DMS 273 (cell line): ENCODE measurements around the gene PNPLA5.
A peak's percentile ranks its signal among the peaks of the same experiment; 100 is the strongest.

Experiments
- DNase-seq: peaks from one replicate; lab custom pipeline; 2025; ENCODE audit not compliant: unreplicated experiment; lab: John Stamatoyannopoulos, UW

Gene PNPLA5

GRCh38 chr22:43858156-43858895 is 33.5 kb downstream of the PNPLA5 start:
- DNase-seq, result no peak

- no peak for DNase-seq
Measured at GRCh38 chr22:43857367-43857766, 34.4 kb downstream of the PNPLA5 start.

- DNase-seq, result no peak
Measured at GRCh38 chr22:43855431-43855830, 36.4 kb downstream of the PNPLA5 start.

GRCh38 chr22:43854786-43855271 is 37.0 kb downstream of the PNPLA5 start:
- no peak for DNase-seq

- DNase-seq, result no peak
Measured at GRCh38 chr22:43854121-43854785, 37.6 kb downstream of the PNPLA5 start.

- DNase-seq, result no peak
Measured at GRCh38 chr22:43853328-43853931, 38.4 kb downstream of the PNPLA5 start.

GRCh38 chr22:43852573-43853327 is 39.1 kb downstream of the PNPLA5 start:
- no peak for DNase-seq

- DNase-seq, result no peak
Measured at GRCh38 chr22:43851979-43852307, 39.9 kb downstream of the PNPLA5 start.

GRCh38 chr22:43851058-43851978 is 40.5 kb downstream of the PNPLA5 start:
- DNase-seq, result no peak

GRCh38 chr22:43850529-43850928 is 41.3 kb downstream of the PNPLA5 start:
- DNase-seq, result no peak

GRCh38 chr22:43849731-43850130 is 42.1 kb downstream of the PNPLA5 start:
- no peak for DNase-seq

- peak; percentile 64 for DNase-seq
Measured at GRCh38 chr22:43848366-43849171, 43.2 kb downstream of the PNPLA5 start.

- DNase-seq, result no peak
Measured at GRCh38 chr22:43847376-43848289, 44.2 kb downstream of the PNPLA5 start.

GRCh38 chr22:43846966-43847365 is 44.8 kb downstream of the PNPLA5 start:
- DNase-seq, result no peak

GRCh38 chr22:43845981-43846380 is 45.8 kb downstream of the PNPLA5 start:
- no peak for DNase-seq

GRCh38 chr22:43844560-43845545 is 47.0 kb downstream of the PNPLA5 start:
- DNase-seq, result no peak

GRCh38 chr22:43843783-43844530 is 47.9 kb downstream of the PNPLA5 start:
- DNase-seq, result no peak
